Gastrocnemius medialis (tissue), 4 donors: Measurements from ENCODE around the gene TRIM63. TPM values are rescaled to one million over a fixed set of nuclear protein-coding genes. Genes with fewer than 3 reads are reported as not detected.

Experiments used
- ATAC-seq, 2 donors: fragments of 150-250 bp; one replicate each; pipeline ENCODE4 v1.9.1; 2016
- DNase-seq, 2 donors: peaks; one replicate each; pipeline ENCODE4 v3.0.0-alpha.2; 2019
- H3K27ac ChIP-seq, 4 donors: fragments of 200-600 bp; sonication (generic); 1 replicate in 1 of 4; 2 replicates in 3 of 4; pipeline ENCODE4 v1.5.1; 2016 to 2018; ENCODE audit warnings: mild to moderate bottlenecking in 2 of 4, moderate library complexity in 1 of 4
- H3K27me3 ChIP-seq, 3 donors: fragments of 200-600 bp; sonication (generic) in 2 of 3; 1 replicate in 1 of 3; 2 replicates in 2 of 3; pipeline versions ENCODE4 v1.5.1 to v1.6.0; 2016 to 2019; ENCODE audit warnings: mild to moderate bottlenecking in 1 of 3, moderate library complexity in 1 of 3
- H3K36me3 ChIP-seq, 2 donors: fragments of 200-600 bp; sonication (generic) in 1 of 2; one replicate each; pipeline ENCODE4 v1.5.1; 2017 to 2018
- H3K4me1 ChIP-seq, 2 donors: fragments of 200-600 bp; sonication (generic) in 1 of 2; one replicate each; pipeline ENCODE4 v1.5.1; 2016 to 2017; ENCODE audit warnings: mild to moderate bottlenecking in 2 of 2
- H3K4me3 ChIP-seq, 4 donors: fragments of 200-600 bp; sonication (generic) in 3 of 4; 1 replicate in 1 of 4; 2 replicates in 3 of 4; pipeline ENCODE4 v1.5.1; 2016 to 2019; ENCODE audit warnings: mild to moderate bottlenecking in 2 of 4
- H3K9me3 ChIP-seq, 3 donors: fragments of 200-600 bp; sonication (generic) in 2 of 3; 1 replicate in 1 of 3; 2 replicates in 2 of 3; pipeline ENCODE4 v1.5.1; 2016 to 2019
- CTCF ChIP-seq, 5 experiments: fragments of 450-650 bp in 3 of 5; fragments of 200-600 bp in 2 of 5; sonication (generic) in 2 of 5; IDR thresholded peaks in 4 of 5; conservative IDR thresholded peaks in 1 of 5; 1 replicate in 4 of 5; 2 replicates in 1 of 5; pipeline ENCODE4 v1.5.1; 2016 to 2019; ENCODE audit warnings: antibody characterized with exemption in 5 of 5, mild to moderate bottlenecking in 3 of 5, moderate library complexity in 3 of 5
- POLR2A ChIP-seq, 2 donors: fragments of 450-650 bp; IDR thresholded peaks; one replicate each; pipeline ENCODE4 v1.6.1; 2017; ENCODE audit warnings: antibody characterized with exemption in 2 of 2, mild to moderate bottlenecking in 2 of 2, moderate library complexity in 2 of 2
- in situ Hi-C, 4 donors: fragments of 200-750 bp; cut with MboI; loops; one replicate each; pipeline versions ENCODE4 v1.15.0 to v1.8.0; 2017; ENCODE audit warnings: low sequenced_read_pairs in 4 of 4
- intact Hi-C: fragments of 100-400 bp; cut with DNase I; formaldehyde crosslinking; loops from one replicate; pipeline ENCODE4 v1.15.1; 2023; ENCODE audit warnings: low total_unique reads
- total RNA-seq, 4 donors: library from RNA; depleted of rRNA; stranded (reverse); fragments of >200 nt; gene quantifications; one replicate each; pipeline versions ENCODE4 v1.1.0 to v1.2.3, GENCODE V29; 2016

Gene TRIM63
- total RNA-seq, 4 donors from 2014 or later: 1,040 to 4,298 (median 2,203) TPM

GRCh38 chr1:26017606-26018005 is 49.8 kb downstream of the TRIM63 start:
- no peak for DNase-seq
- peak overlapping the region in 2 of 4 donors; percentile 14 to 40 for H3K27ac ChIP-seq
- H3K9me3 ChIP-seq: no peaks in the 10 kb centered on the region
- H3K4me3 ChIP-seq: no peak overlapping the region
- ATAC-seq: no peak
- intact Hi-C loops (no loop called here), in situ Hi-C loops (no loop called here)
- peaks cover 16 to 37% of the 10 kb centered on the region in 2 donors for H3K4me1 ChIP-seq
- H3K36me3 ChIP-seq: no peaks in the 10 kb centered on the region
- TF ChIP-seq POLR2A (IDR thresholded peaks at IDR 0.05) (no peak), CTCF (IDR thresholded peaks at IDR 0.05 in 4 of 5, conservative IDR thresholded peaks at IDR 0.05 in 1 of 5) (no peak)
- no peaks in the 10 kb centered on the region for H3K27me3 ChIP-seq

GRCh38 chr1:26016953-26017545 is 50.4 kb downstream of the TRIM63 start:
- H3K36me3 ChIP-seq: no peaks in the 10 kb centered on the region
- peak overlapping the region in 2 of 4 donors; percentile 14 to 40 for H3K27ac ChIP-seq
- H3K4me1 ChIP-seq: peaks cover 13 to 32% of the 10 kb centered on the region in 2 donors
- H3K9me3 ChIP-seq: no peaks in the 10 kb centered on the region
- TF ChIP-seq POLR2A (IDR thresholded peaks at IDR 0.05): no peak
- TF ChIP-seq CTCF (IDR thresholded peaks at IDR 0.05 in 4 of 5, conservative IDR thresholded peaks at IDR 0.05 in 1 of 5): no peak
- no peak for DNase-seq
- in situ Hi-C loops: no loop called here
- intact Hi-C loops: no loop called here
- ATAC-seq: no peak
- H3K4me3 ChIP-seq: no peak overlapping the region
- H3K27me3 ChIP-seq: no peaks in the 10 kb centered on the region

GRCh38 chr1:26016258-26016952 is 51.0 kb downstream of the TRIM63 start:
- Histone ChIP-seq H3K4me3 (no peak overlapping the region), H3K27me3 (no peaks in the 10 kb centered on the region), H3K36me3 (no peaks in the 10 kb centered on the region), H3K4me1 (peaks cover 7 to 25% of the 10 kb centered on the region in 2 donors), H3K27ac (no peak overlapping the region), H3K9me3 (no peaks in the 10 kb centered on the region)
- TF ChIP-seq CTCF (IDR thresholded peaks at IDR 0.05 in 4 of 5, conservative IDR thresholded peaks at IDR 0.05 in 1 of 5) (no peak), POLR2A (IDR thresholded peaks at IDR 0.05) (no peak)
- ATAC-seq (no peak), DNase-seq (no peak)
- in situ Hi-C loops (no loop called here), intact Hi-C loops (no loop called here)

GRCh38 chr1:26015358-26015757 is 52.1 kb downstream of the TRIM63 start:
- Histone ChIP-seq H3K4me1 (peaks cover 4 to 15% of the 10 kb centered on the region in 2 donors), H3K27ac (no peak overlapping the region), H3K36me3 (no peaks in the 10 kb centered on the region), H3K9me3 (no peaks in the 10 kb centered on the region), H3K27me3 (no peaks in the 10 kb centered on the region), H3K4me3 (no peak overlapping the region)
- no peak for TF ChIP-seq POLR2A (IDR thresholded peaks at IDR 0.05)
- TF ChIP-seq CTCF (IDR thresholded peaks at IDR 0.05 in 4 of 5, conservative IDR thresholded peaks at IDR 0.05 in 1 of 5): no peak
- ATAC-seq (no peak), DNase-seq (no peak)
- in situ Hi-C loops: no loop called here
- intact Hi-C loops: no loop called here
